Trophoblast cell (in vitro differentiated cells and primary cell): ENCODE data around the gene EIF3F.

ENCODE experiments used
- DNase-seq, 2 donors: peaks; one replicate each; pipeline ENCODE4 v3.0.0-alpha.2; 2016
- H2AFZ ChIP-seq: 2 replicates; pipeline ENCODE4 v1.6.1; 2013; ENCODE audit warnings: low read length, moderate library complexity, mild to moderate bottlenecking; ENCODE audit not compliant: insufficient read depth, poor library complexity
- H2AK5ac ChIP-seq: 2 replicates; pipeline ENCODE4 v1.6.1; 2013; ENCODE audit warnings: mild to moderate bottlenecking, low read length
- H2BK120ac ChIP-seq: 2 replicates; pipeline ENCODE4 v1.6.1; 2013; ENCODE audit warnings: low read length, mild to moderate bottlenecking, moderate library complexity; ENCODE audit not compliant: insufficient read depth, poor library complexity
- H2BK12ac ChIP-seq: 2 replicates; pipeline ENCODE4 v1.6.1; 2013; ENCODE audit warnings: mild to moderate bottlenecking, low read length, moderate library complexity
- H2BK5ac ChIP-seq: 2 replicates; pipeline ENCODE4 v1.6.1; 2013; ENCODE audit warnings: low read length, low read depth, moderate library complexity, mild to moderate bottlenecking; ENCODE audit not compliant: poor library complexity
- H3K14ac ChIP-seq: 2 replicates; pipeline ENCODE4 v1.6.1; 2013; ENCODE audit warnings: mild to moderate bottlenecking, low read length
- H3K18ac ChIP-seq: 2 replicates; pipeline ENCODE4 v1.6.1; 2013; ENCODE audit warnings: mild to moderate bottlenecking, low read length
- H3K23ac ChIP-seq: 2 replicates; pipeline ENCODE4 v1.6.1; 2013; ENCODE audit warnings: low read length
- H3K27ac ChIP-seq: 2 replicates; pipeline ENCODE4 v1.5.1; 2013; ENCODE audit warnings: low read depth, mild to moderate bottlenecking, inconsistent platforms, low read length, moderate library complexity
- H3K27me3 ChIP-seq: 2 replicates; pipeline ENCODE4 v1.6.1; 2013; ENCODE audit warnings: inconsistent platforms, mild to moderate bottlenecking, low read length, moderate library complexity; ENCODE audit not compliant: insufficient read depth
- H3K36me3 ChIP-seq, 2 experiments: 1 replicate in 1 of 2; 2 replicates in 1 of 2; pipeline ENCODE4 v1.6.1; 2013; ENCODE audit warnings: low read length in 2 of 2, mild to moderate bottlenecking in 2 of 2, moderate library complexity in 1 of 2; ENCODE audit not compliant: insufficient read depth in 2 of 2, control insufficient read depth in 1 of 2
- H3K4ac ChIP-seq: 2 replicates; pipeline ENCODE4 v1.6.1; 2013; ENCODE audit warnings: low read depth, mild to moderate bottlenecking, low read length, moderate library complexity
- H3K4me1 ChIP-seq, 2 experiments: 1 replicate in 1 of 2; 2 replicates in 1 of 2; pipeline ENCODE4 v1.6.1; 2013; ENCODE audit warnings: low read length in 2 of 2, mild to moderate bottlenecking in 2 of 2, moderate library complexity in 1 of 2; ENCODE audit not compliant: insufficient read depth in 2 of 2, control insufficient read depth in 1 of 2
- H3K4me2 ChIP-seq: 2 replicates; pipeline ENCODE4 v1.6.1; 2013; ENCODE audit warnings: inconsistent platforms, mild to moderate bottlenecking, low read length, moderate library complexity
- H3K4me3 ChIP-seq: 2 replicates; pipeline ENCODE4 v1.5.1; 2013; ENCODE audit warnings: mild to moderate bottlenecking, low read depth, low read length, inconsistent platforms
- H3K79me1 ChIP-seq: one replicate; pipeline ENCODE4 v1.6.1; 2013; ENCODE audit warnings: low read length
- H3K79me2 ChIP-seq: 2 replicates; pipeline ENCODE4 v1.6.1; 2013; ENCODE audit warnings: low read length, mild to moderate bottlenecking; ENCODE audit not compliant: control insufficient read depth, insufficient read depth, poor library complexity
- H3K9ac ChIP-seq: 2 replicates; pipeline ENCODE4 v1.6.1; 2013; ENCODE audit warnings: mild to moderate bottlenecking, low read length
- H3K9me3 ChIP-seq: 2 replicates; pipeline ENCODE4 v1.6.1; 2013; ENCODE audit warnings: low read depth, mild to moderate bottlenecking, control low read depth, inconsistent platforms, low read length; ENCODE audit not compliant: insufficient read depth
- H4K12ac ChIP-seq: 2 replicates; pipeline ENCODE4 v1.6.1; 2013; ENCODE audit warnings: low read depth, mild to moderate bottlenecking, low read length, moderate library complexity
- H4K8ac ChIP-seq: 2 replicates; pipeline ENCODE4 v1.6.1; 2013; ENCODE audit warnings: low read depth, mild to moderate bottlenecking, low read length, moderate library complexity
- H4K91ac ChIP-seq: one replicate; pipeline ENCODE4 v1.6.1; 2013; ENCODE audit warnings: low read depth, mild to moderate bottlenecking, low read length, moderate library complexity
- WGBS: extraction: QIAGEN DNeasy Blood & Tissue Kit; methylation state at CpG from one replicate; pipeline ENCODE4 v1.1.7; 2013; ENCODE audit warnings: missing lambda C conversion rate; ENCODE audit not compliant: insufficient read length, insufficient coverage; ENCODE audit errors: extremely low coverage; 5-methylcytosine and 5-hydroxymethylcytosine counted together

Gene EIF3F

GRCh38 chr11:7949934-7950333 lies 37.2 kb upstream of the EIF3F start:
- Histone ChIP-seq H3K18ac (no peak overlapping the region), H2BK5ac (no peak overlapping the region), H2AK5ac (no peak overlapping the region), H3K27ac (no peak overlapping the region), H3K36me3 (no peaks in the 10 kb centered on the region), H2AFZ (no peak overlapping the region), H3K79me1 (no peaks in the 10 kb centered on the region), H3K4me2 (no peak overlapping the region), H4K91ac (no peak overlapping the region), H3K4me3 (no peak overlapping the region), H2BK12ac (no peak overlapping the region), H3K79me2 (no peaks in the 10 kb centered on the region), H4K12ac (no peak overlapping the region), H3K27me3 (no peaks in the 10 kb centered on the region), H3K9me3 (peaks cover 4% of the 10 kb centered on the region), H3K4me1 (no peaks in the 10 kb centered on the region), H3K14ac (no peak overlapping the region), H3K4ac (no peak overlapping the region), H3K9ac (no peak overlapping the region), H3K23ac (no peak overlapping the region), H4K8ac (no peak overlapping the region), H2BK120ac (no peak overlapping the region)
- DNase-seq, result no peak
- WGBS, result no CpG with 5 or more reads among the region's 1 CpG

- H3K18ac ChIP-seq, result no peak overlapping the region
- H2BK5ac ChIP-seq, result no peak overlapping the region
- no peaks in the 10 kb centered on the region for H3K79me1 ChIP-seq
- H2BK12ac ChIP-seq, result no peak overlapping the region
- H3K4me1 ChIP-seq, result no peaks in the 10 kb centered on the region
- no peak overlapping the region for H2AFZ ChIP-seq
- no peak for DNase-seq
- no peaks in the 10 kb centered on the region for H3K27me3 ChIP-seq
- no peaks in the 10 kb centered on the region for H3K9me3 ChIP-seq
- H3K9ac ChIP-seq, result no peak overlapping the region
- no peak overlapping the region for H3K4me3 ChIP-seq
- H3K4me2 ChIP-seq, result no peak overlapping the region
- H3K14ac ChIP-seq, result no peak overlapping the region
- H4K91ac ChIP-seq, result no peak overlapping the region
- WGBS, result no CpG with 5 or more reads among the region's 1 CpG
- no peaks in the 10 kb centered on the region for H3K36me3 ChIP-seq
- H3K4ac ChIP-seq, result no peak overlapping the region
- no peak overlapping the region for H2BK120ac ChIP-seq
- no peaks in the 10 kb centered on the region for H3K79me2 ChIP-seq
- no peak overlapping the region for H4K8ac ChIP-seq
- H4K12ac ChIP-seq, result no peak overlapping the region
- no peak overlapping the region for H3K23ac ChIP-seq
- H2AK5ac ChIP-seq, result no peak overlapping the region
- no peak overlapping the region for H3K27ac ChIP-seq
Observed at GRCh38 chr11:7955191-7955590, 31.9 kb upstream of the EIF3F start.

GRCh38 chr11:7964261-7964660 lies 22.9 kb upstream of the EIF3F start:
- no peak overlapping the region for H4K12ac ChIP-seq
- no peak overlapping the region for H3K4ac ChIP-seq

GRCh38 chr11:7964873-7965272 lies 22.3 kb upstream of the EIF3F start:
- Histone ChIP-seq H3K9me3 (no peaks in the 10 kb centered on the region), H4K8ac (no peak overlapping the region), H3K4me2 (peak overlapping the region; percentile 25), H3K4ac (no peak overlapping the region), H3K23ac (no peak overlapping the region), H2AFZ (no peak overlapping the region), H3K79me1 (peaks cover 11% of the 10 kb centered on the region), H3K4me3 (no peak overlapping the region), H3K36me3 (no peaks in the 10 kb centered on the region), H3K27me3 (no peaks in the 10 kb centered on the region), H2AK5ac (no peak overlapping the region), H3K79me2 (no peaks in the 10 kb centered on the region), H3K9ac (no peak overlapping the region), H3K18ac (no peak overlapping the region), H3K27ac (peak overlapping the region; percentile 1), H3K4me1 (peaks cover 19 to 25% of the 10 kb centered on the region in 2 experiments), H4K91ac (peak overlapping the region; percentile 33), H4K12ac (no peak overlapping the region), H2BK12ac (peak overlapping the region; percentile 2), H3K14ac (no peak overlapping the region), H2BK120ac (no peak overlapping the region), H2BK5ac (no peak overlapping the region)
- no peak for DNase-seq

More at GRCh38 chr11:7964261-7964660, 22.9 kb upstream of the EIF3F start:
- H2AK5ac ChIP-seq, result no peak overlapping the region
- no peaks in the 10 kb centered on the region for H3K27me3 ChIP-seq
- no peak overlapping the region for H3K14ac ChIP-seq
- no peak overlapping the region for H3K4me3 ChIP-seq
- no peaks in the 10 kb centered on the region for H3K9me3 ChIP-seq
- no peak overlapping the region for H3K9ac ChIP-seq
- no peak overlapping the region for H2AFZ ChIP-seq
- no peaks in the 10 kb centered on the region for H3K79me2 ChIP-seq
- no peak overlapping the region for H2BK12ac ChIP-seq
- H3K4me1 ChIP-seq, result peaks cover 19 to 25% of the 10 kb centered on the region in 2 experiments
- H3K27ac ChIP-seq, result no peak overlapping the region
- no peak overlapping the region for H2BK5ac ChIP-seq
- H3K79me1 ChIP-seq, result peaks cover 11% of the 10 kb centered on the region
- no peak overlapping the region for H3K4me2 ChIP-seq
- H4K8ac ChIP-seq, result no peak overlapping the region
- no peak for DNase-seq
- H2BK120ac ChIP-seq, result no peak overlapping the region
- WGBS, result no CpG with 5 or more reads among the region's 3 CpGs
- H4K91ac ChIP-seq, result no peak overlapping the region
- no peak overlapping the region for H3K18ac ChIP-seq
- H3K23ac ChIP-seq, result no peak overlapping the region
- no peaks in the 10 kb centered on the region for H3K36me3 ChIP-seq
